ENCODE results near the gene ANKRD53. TPM values are rescaled to one million over a fixed set of nuclear protein-coding genes. Genes with fewer than 3 reads are reported as not detected.

Gene ANKRD53
- total RNA-seq, 1 donor from 2014 or later, result 0.38 TPM

DNA sequence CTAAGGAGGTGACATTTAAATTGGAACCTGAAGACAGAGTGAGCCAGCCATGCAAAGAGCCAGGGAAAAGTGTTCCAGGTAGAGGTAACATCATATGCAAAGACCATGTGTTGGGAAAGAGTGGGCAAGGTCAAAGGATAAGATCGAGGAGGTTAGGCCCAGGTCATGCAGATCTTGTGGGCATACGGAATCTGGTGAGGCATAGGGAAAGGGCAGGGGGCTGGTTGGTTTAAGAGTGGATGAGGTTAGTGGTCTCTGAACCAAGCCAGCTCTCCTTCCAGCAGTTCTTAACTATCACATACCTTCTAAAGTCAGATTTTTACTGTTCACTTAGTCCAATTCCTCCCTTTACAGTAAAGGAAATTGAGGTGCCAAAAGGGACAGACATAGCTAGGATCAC lies 3.0 kb downstream of the ANKRD53 start:
- Histone ChIP-seq H3K9me3 (no peaks in the 10 kb centered on the region), H3K27ac (no peak overlapping the region), H3K4me3 (no peak overlapping the region), H3K4me1 (peaks cover 9% of the 10 kb centered on the region), H3K27me3 (no peaks in the 10 kb centered on the region), H3K36me3 (peaks cover 7% of the 10 kb centered on the region)
- ATAC-seq (no peak), DNase-seq (no peak)
- intact Hi-C loops (cut with DNase I), result no loop called here
- TF ChIP-seq, protein P1, sequence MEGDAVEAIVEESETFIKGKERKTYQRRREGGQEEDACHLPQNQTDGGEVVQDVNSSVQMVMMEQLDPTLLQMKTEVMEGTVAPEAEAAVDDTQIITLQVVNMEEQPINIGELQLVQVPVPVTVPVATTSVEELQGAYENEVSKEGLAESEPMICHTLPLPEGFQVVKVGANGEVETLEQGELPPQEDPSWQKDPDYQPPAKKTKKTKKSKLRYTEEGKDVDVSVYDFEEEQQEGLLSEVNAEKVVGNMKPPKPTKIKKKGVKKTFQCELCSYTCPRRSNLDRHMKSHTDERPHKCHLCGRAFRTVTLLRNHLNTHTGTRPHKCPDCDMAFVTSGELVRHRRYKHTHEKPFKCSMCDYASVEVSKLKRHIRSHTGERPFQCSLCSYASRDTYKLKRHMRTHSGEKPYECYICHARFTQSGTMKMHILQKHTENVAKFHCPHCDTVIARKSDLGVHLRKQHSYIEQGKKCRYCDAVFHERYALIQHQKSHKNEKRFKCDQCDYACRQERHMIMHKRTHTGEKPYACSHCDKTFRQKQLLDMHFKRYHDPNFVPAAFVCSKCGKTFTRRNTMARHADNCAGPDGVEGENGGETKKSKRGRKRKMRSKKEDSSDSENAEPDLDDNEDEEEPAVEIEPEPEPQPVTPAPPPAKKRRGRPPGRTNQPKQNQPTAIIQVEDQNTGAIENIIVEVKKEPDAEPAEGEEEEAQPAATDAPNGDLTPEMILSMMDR (IDR thresholded peaks at IDR 0.05), result no peak

DNA sequence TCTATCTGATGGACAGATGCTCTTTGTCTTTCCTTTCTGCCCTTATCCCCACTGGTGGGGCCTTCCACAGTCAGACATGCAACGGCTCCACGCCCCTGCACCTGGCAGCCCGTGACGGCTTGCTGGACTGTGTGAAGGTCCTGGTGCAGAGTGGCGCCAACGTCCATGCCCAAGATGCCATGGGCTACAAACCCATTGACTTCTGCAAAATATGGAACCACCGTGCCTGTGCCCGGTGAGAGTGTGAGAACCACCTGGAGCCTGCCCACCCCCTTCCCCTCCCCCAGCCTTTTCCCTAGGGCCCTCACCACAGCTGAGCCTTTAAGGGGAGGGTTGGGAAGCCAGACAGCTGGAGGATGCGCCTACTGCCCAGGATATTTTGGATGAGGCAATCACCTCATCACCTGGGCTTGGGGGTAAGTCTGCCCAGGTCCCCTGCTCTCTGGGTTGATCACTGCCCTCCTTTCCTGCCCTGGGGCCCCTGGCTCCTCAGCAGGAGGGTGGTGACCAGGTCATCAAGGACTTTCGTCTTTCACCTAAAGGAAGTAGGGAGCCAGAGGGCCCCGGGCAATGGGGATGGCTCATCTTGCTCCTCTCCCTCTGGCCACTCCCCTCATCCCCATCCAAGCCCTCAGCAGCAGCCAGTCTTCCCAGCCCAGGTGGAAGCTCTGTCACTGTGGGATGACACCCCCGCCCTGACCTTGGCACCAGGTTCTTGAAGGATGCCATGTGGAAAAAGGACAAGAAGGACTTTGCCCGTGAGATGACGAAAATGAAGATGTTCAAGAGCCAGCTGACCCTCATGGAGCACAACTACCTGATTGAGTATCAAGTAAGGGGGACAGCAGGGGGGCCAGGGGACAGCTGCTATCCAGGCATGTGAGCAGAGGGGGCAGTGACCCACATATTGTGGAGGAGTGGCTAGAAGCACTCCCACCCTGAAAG lies 3.7 kb downstream of the ANKRD53 start:
- intact Hi-C loops (cut with DNase I), result no loop called here
- no peak overlapping the region for H3K27ac ChIP-seq
- H3K4me1 ChIP-seq, result peaks cover 9% of the 10 kb centered on the region
- TF ChIP-seq, protein P1 (IDR thresholded peaks at IDR 0.05), result no peak
- ATAC-seq, result no peak
- peak; percentile 55 for DNase-seq
- no peaks in the 10 kb centered on the region for H3K9me3 ChIP-seq
- no peaks in the 10 kb centered on the region for H3K27me3 ChIP-seq
- peaks cover 15% of the 10 kb centered on the region for H3K36me3 ChIP-seq
- H3K4me3 ChIP-seq, result no peak overlapping the region

DNA sequence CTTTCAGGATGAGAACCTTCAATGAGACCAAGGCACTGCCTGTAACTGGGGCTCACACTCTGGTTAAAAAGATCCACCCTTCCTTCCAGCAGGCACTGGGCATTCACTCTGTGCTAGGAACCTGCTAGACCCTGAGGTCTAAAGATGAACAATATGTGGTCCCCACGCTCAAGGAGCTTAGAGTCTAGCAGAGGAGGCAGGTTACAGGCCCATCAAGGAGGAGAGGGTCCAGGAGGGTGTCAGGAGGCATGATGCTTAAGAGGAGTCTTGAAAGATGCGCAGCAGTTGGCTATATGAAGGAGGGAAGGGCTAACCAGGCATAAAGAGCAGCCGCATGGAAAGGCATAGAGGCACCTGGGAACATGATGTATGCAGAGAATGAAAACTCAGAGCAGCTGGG lies 4.5 kb downstream of the ANKRD53 start:
- H3K27ac ChIP-seq, result no peak overlapping the region
- TF ChIP-seq, protein P1 (IDR thresholded peaks at IDR 0.05), result no peak
- ATAC-seq (no peak), DNase-seq (no peak)
- H3K9me3 ChIP-seq, result no peaks in the 10 kb centered on the region
- no peak overlapping the region for H3K4me3 ChIP-seq
- intact Hi-C loops (cut with DNase I), result no loop called here
- peaks cover 5% of the 10 kb centered on the region for H3K4me1 ChIP-seq
- peaks cover 23% of the 10 kb centered on the region for H3K36me3 ChIP-seq
- no peaks in the 10 kb centered on the region for H3K27me3 ChIP-seq

DNA sequence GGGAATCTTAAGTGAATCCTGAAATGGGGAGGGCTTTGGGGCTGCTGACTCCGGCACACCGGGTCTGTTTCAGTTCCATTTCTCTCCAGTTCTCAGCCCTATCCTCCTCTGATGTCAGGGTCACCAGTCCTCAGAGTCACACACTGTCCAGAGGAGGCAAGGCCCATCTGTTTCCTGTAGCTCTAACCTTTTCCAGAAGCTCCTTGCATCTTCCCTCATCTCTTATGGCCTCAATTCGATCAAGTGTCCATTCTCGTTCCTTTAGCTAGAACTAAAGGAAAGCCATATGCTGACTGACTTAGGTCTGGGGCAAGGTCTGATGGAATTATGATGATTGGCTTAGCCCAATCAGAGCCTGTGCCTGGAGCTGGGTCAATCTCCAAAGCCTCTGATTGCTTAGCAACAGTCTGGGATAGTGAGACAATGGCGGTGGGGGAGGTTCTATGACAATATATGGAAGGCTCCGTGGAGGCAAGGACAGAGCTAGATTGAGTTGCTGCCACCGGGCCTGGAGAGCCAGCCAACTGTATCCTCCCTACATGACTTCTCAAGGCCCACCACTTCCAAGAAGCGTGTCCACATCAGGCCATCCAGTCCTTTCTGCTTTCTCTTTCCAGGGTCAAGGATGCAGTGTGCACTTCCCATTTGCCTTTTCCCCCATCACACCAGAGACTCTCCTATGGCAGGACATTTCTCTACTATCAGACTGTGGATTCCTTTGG lies 5.2 kb downstream of the ANKRD53 start:
- Histone ChIP-seq H3K4me3 (no peak overlapping the region), H3K4me1 (no peaks in the 10 kb centered on the region), H3K27me3 (no peaks in the 10 kb centered on the region), H3K36me3 (peaks cover 30% of the 10 kb centered on the region), H3K27ac (no peak overlapping the region), H3K9me3 (no peaks in the 10 kb centered on the region)
- TF ChIP-seq, protein P1 (IDR thresholded peaks at IDR 0.05), result no peak
- ATAC-seq (no peak), DNase-seq (peak; percentile 37)
- intact Hi-C loops (cut with DNase I), result no loop called here

DNA sequence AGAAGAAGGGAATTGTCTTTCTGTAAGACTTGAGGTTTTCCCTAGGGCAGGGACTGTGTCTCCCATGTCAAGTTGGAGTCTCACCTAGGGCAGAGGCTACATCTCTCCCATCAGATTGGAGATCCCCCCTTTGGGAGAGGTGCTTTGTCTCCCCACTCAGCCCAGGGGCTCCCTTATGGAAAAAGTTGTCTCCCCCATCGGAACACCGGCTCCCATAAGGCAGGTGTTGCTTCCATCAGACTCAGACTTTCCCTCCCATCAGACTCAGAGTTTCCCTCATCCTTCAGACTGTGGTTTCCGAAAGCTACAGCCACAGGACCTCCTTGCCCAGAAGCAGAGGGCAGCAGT lies 5.8 kb downstream of the ANKRD53 start:
- TF ChIP-seq, protein P1 (IDR thresholded peaks at IDR 0.05), result no peak
- Histone ChIP-seq H3K9me3 (no peaks in the 10 kb centered on the region), H3K4me1 (no peaks in the 10 kb centered on the region), H3K27ac (no peak overlapping the region), H3K36me3 (peaks cover 35% of the 10 kb centered on the region), H3K27me3 (no peaks in the 10 kb centered on the region), H3K4me3 (no peak overlapping the region)
- intact Hi-C loops (cut with DNase I), result no loop called here
- ATAC-seq (no peak), DNase-seq (no peak)
